Fibroblast of villous mesenchyme (primary cell): ENCODE results near the gene IFNA14. TPM values are rescaled to one million over a fixed set of nuclear protein-coding genes. Genes with fewer than 3 reads are reported as not detected.

ENCODE experiments used
- DNase-seq: peaks from one replicate; pipeline ENCODE4 v3.0.0-alpha.2; 2010; ENCODE audit warnings: low read depth
- H3K4me3 ChIP-seq: 2 replicates; pipeline ENCODE4 v1.5.1; 2011; ENCODE audit warnings: low read depth, mild to moderate bottlenecking, low read length
- total RNA-seq: library from RNA; depleted of rRNA; stranded (reverse); fragments of >200 nt; gene quantifications from 2 replicates; pipeline ENCODE4 v1.2.3, GENCODE V29; 2012
- TF ChIP-seq, protein P1 (sequence below): IDR thresholded peaks from 2 replicates; pipeline ENCODE4 v1.5.1; 2012; ENCODE audit warnings: low read depth, mild to moderate bottlenecking, low read length; ENCODE audit not compliant: insufficient read depth

IFNA14 gene
- total RNA-seq, result not detected in 2 replicates

DNA sequence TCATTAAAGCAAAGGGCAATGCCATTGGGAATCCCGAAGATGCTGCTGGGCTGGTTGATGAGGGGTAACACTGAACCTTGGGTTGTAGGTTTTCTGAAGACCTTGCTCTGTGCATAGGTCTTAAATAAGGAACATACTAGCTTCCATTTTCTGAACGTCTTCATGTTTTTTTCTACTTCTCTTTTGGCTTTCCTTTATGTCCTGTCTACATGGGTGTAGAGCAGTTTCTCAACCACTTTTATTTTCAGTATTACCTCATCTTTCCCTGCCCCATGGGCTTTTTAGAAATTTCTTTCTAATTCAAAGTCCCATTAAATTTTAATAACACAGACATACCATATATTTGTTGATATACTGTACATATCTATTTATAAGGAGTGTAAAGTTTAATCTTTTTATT is at the start of gene IFNA14:
TSS of gene IFNA14 (minus strand) at position 95 of the 400 bp plus-strand sequence. CDS start at position 25, 70 bp downstream.
- no peak within 1 kb of the TSS for H3K4me3 ChIP-seq
- no peak for DNase-seq
- TF ChIP-seq, protein P1, sequence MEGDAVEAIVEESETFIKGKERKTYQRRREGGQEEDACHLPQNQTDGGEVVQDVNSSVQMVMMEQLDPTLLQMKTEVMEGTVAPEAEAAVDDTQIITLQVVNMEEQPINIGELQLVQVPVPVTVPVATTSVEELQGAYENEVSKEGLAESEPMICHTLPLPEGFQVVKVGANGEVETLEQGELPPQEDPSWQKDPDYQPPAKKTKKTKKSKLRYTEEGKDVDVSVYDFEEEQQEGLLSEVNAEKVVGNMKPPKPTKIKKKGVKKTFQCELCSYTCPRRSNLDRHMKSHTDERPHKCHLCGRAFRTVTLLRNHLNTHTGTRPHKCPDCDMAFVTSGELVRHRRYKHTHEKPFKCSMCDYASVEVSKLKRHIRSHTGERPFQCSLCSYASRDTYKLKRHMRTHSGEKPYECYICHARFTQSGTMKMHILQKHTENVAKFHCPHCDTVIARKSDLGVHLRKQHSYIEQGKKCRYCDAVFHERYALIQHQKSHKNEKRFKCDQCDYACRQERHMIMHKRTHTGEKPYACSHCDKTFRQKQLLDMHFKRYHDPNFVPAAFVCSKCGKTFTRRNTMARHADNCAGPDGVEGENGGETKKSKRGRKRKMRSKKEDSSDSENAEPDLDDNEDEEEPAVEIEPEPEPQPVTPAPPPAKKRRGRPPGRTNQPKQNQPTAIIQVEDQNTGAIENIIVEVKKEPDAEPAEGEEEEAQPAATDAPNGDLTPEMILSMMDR, result no peak

DNA sequence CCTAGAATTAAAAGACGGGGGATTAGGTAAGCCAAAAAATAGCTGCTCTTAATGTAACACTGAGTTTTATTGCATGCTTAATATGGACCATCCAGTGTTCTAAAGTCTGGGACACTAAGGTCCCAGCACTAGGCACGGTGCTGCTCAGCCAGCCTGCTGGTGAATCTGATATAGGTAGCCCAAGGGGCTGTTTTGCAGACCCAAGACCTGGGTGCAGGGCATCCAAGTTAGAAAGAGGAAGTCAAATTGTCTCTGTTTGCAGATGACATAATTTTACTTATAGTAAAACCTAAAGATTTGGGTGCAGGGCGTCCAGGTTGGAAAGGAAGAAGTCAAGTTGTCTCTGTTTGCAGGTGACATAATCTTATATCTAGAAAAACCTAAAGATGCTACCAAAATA is 47.5 kb upstream of the IFNA14 start:
- DNase-seq, result no peak
- TF ChIP-seq, protein P1, result no peak
- no peak overlapping the region for H3K4me3 ChIP-seq

DNA sequence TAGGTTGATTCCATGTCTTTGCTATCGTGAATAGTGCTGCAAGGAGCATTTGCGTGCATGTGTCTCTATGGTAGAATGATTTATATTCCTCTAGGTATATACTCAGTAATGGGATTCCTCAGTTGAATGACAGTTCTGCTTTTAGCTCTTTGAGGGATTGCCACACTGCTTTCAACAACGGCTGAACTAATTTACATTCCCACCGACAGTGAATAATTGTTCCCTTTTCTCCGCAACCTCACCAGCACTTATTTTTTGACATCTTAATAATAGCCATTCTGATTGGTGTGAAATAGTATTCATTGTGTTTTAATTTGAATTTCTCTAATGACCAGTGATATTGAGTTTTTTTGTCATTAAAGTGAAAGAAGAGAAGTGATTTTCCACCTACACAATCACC is 46.9 kb upstream of the IFNA14 start:
- no peak overlapping the region for H3K4me3 ChIP-seq
- TF ChIP-seq, protein P1, result no peak
- DNase-seq, result no peak

DNA sequence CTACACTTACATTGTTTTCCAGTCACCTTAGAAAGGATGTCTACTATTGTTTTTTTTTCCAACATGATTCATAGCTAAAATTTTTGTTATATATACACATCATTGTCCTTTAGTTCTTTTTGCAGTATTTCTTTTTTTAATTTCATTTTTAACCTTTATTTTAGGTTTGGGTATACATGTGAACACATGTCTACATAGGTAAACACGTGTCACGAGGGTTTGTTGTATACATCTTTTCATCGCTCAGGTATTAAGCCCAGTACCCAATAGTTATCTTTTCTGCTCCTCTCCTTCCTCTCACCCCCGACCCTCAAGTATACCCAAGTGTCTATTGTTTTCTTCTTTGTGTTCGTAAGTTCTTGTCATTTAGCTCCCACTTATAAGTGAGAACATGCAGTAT is 46.3 kb upstream of the IFNA14 start:
- no peak overlapping the region for H3K4me3 ChIP-seq
- no peak for DNase-seq
- TF ChIP-seq, protein P1, result no peak

DNA sequence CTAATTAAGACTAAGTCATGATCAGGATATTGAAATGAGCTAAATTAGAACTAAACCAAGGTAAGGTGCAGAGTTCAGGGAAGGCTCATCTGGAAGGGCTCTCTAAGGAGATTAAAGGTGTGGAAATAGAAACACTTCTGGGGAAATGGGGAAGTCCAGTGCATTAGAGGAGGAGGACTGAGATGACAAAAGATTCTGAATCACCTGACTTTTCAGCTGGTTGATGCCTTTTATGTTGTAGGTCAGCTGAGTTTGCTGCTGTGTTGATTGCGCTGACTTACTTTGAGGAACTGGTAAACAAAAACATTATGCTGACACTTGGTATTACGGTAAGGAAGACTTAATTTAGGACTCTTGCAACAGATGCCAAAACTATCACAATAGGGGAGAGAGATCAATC is 41.5 kb upstream of the IFNA14 start:
- TF ChIP-seq, protein P1, result no peak
- no peak for DNase-seq
- no peak overlapping the region for H3K4me3 ChIP-seq

DNA sequence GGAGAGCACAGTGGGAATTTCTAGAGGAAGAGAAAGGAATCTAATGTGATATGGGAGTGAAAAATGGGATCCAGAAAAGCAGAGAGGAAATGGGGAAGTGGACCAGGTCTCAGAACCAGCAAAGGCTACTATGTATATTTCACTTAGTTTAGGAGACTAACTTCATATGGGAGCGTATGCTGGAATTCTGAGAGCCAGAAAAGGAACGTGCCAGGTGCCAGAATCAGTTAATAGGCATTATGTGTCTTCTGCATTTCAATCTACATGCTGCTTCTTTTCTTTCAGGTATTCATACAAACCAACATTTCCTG is 28.5 kb upstream of the IFNA14 start:
- DNase-seq, result no peak
- no peak overlapping the region for H3K4me3 ChIP-seq
- TF ChIP-seq, protein P1, result no peak
